Measurements from ENCODE around the gene RPL22L1. TPM values are rescaled to one million over a fixed set of nuclear protein-coding genes. Genes with fewer than 3 reads are reported as not detected.

The RPL22L1 gene
- polyA plus RNA-seq, 1 donor (not counting 4 experiments of a cell fraction or from before 2014, with no cell fraction given), result 277 TPM

GRCh38 chr3:170866499-170866898 lies 3.5 kb downstream of the RPL22L1 start:
- Histone ChIP-seq H2AFZ (ENCODE audit: control insufficient read depth, low read length) (no peak overlapping the region), H3K27me3 (ENCODE audit: control insufficient read depth, extremely low read depth, insufficient read depth, low read length) (no peaks in the 10 kb centered on the region), H3K9ac (ENCODE audit: control insufficient read depth, extremely low read depth, insufficient read depth, low read length) (no peak overlapping the region), H3K9me1 (ENCODE audit: control insufficient read depth, extremely low read depth, insufficient read depth, low read length) (peaks cover 3% of the 10 kb centered on the region), H3K79me2 (ENCODE audit: control insufficient read depth, insufficient read depth, low read length) (peaks cover 20% of the 10 kb centered on the region), H4K20me1 (ENCODE audit: control insufficient read depth, extremely low read depth, insufficient read depth, low read length) (peaks cover 7% of the 10 kb centered on the region), H3K36me3 (ENCODE audit: control insufficient read depth in 2 of 2, extremely low read depth in 1 of 2, insufficient read depth in 2 of 2, low read length in 2 of 2) (peaks cover 9 to 21% of the 10 kb centered on the region in 2 experiments), H3K4me3 (ENCODE audit: control insufficient read depth in 2 of 3, extremely low read depth in 1 of 3, insufficient read depth in 2 of 3, low read depth in 1 of 3, low read length in 3 of 3) (no peak overlapping the region), H3K4me1 (ENCODE audit: control insufficient read depth, extremely low read depth, insufficient read depth, low read length) (peaks cover 8% of the 10 kb centered on the region), H3K4me2 (ENCODE audit: control insufficient read depth, extremely low read depth, insufficient read depth, low read depth, low read length) (no peak overlapping the region), H3K9me3 (ENCODE audit: control insufficient read depth, low read depth, low read length) (no peaks in the 10 kb centered on the region), H3K27ac (ENCODE audit: control insufficient read depth, insufficient read depth, low read length) (no peak overlapping the region)
- TF ChIP-seq CTCF (optimal IDR thresholded peaks at IDR 0.05 in 1 of 3, IDR thresholded peaks at IDR 0.05 in 1 of 3, conservative IDR thresholded peaks at IDR 0.05 in 1 of 3; ENCODE audit: extremely low read depth in 1 of 3, insufficient read depth in 2 of 3, low read length in 3 of 3), result no peak
- no peak for TF ChIP-seq EZH2 (IDR thresholded peaks at IDR 0.05; ENCODE audit: low read length)
- no peak for DNase-seq (ENCODE audit: low read depth, low spot score)
- FAIRE-seq, result no peak
- dilution Hi-C loops (cut with MboI; ENCODE audit: extremely low pct_ligation_motif_present, low sequenced_read_pairs), result no loop called here

GRCh38 chr3:170865209-170866094 lies 4.5 kb downstream of the RPL22L1 start:
- Histone ChIP-seq H3K36me3 (ENCODE audit: control insufficient read depth in 2 of 2, extremely low read depth in 1 of 2, insufficient read depth in 2 of 2, low read length in 2 of 2) (peaks cover 9 to 21% of the 10 kb centered on the region in 2 experiments), H3K27ac (ENCODE audit: control insufficient read depth, insufficient read depth, low read length) (no peak overlapping the region), H3K9me3 (ENCODE audit: control insufficient read depth, low read depth, low read length) (no peaks in the 10 kb centered on the region), H4K20me1 (ENCODE audit: control insufficient read depth, extremely low read depth, insufficient read depth, low read length) (peaks cover 7% of the 10 kb centered on the region), H3K4me2 (ENCODE audit: control insufficient read depth, extremely low read depth, insufficient read depth, low read depth, low read length) (no peak overlapping the region), H3K4me1 (ENCODE audit: control insufficient read depth, extremely low read depth, insufficient read depth, low read length) (peaks cover 3% of the 10 kb centered on the region), H2AFZ (ENCODE audit: control insufficient read depth, low read length) (no peak overlapping the region), H3K79me2 (ENCODE audit: control insufficient read depth, insufficient read depth, low read length) (peaks cover 20% of the 10 kb centered on the region), H3K9me1 (ENCODE audit: control insufficient read depth, extremely low read depth, insufficient read depth, low read length) (peaks cover 3% of the 10 kb centered on the region), H3K4me3 (ENCODE audit: control insufficient read depth in 2 of 3, extremely low read depth in 1 of 3, insufficient read depth in 2 of 3, low read depth in 1 of 3, low read length in 3 of 3) (no peak overlapping the region), H3K9ac (ENCODE audit: control insufficient read depth, extremely low read depth, insufficient read depth, low read length) (no peak overlapping the region), H3K27me3 (ENCODE audit: control insufficient read depth, extremely low read depth, insufficient read depth, low read length) (no peaks in the 10 kb centered on the region)
- TF ChIP-seq CTCF (optimal IDR thresholded peaks at IDR 0.05 in 1 of 3, IDR thresholded peaks at IDR 0.05 in 1 of 3, conservative IDR thresholded peaks at IDR 0.05 in 1 of 3; ENCODE audit: extremely low read depth in 1 of 3, insufficient read depth in 2 of 3, low read length in 3 of 3), result no peak
- TF ChIP-seq EZH2 (IDR thresholded peaks at IDR 0.05; ENCODE audit: low read length), result no peak
- no peak for FAIRE-seq
- dilution Hi-C loops (cut with MboI; ENCODE audit: extremely low pct_ligation_motif_present, low sequenced_read_pairs), result no loop called here
- DNase-seq (ENCODE audit: low read depth, low spot score), result no peak
